Stimulated activated CD8-positive, alpha-beta memory T cell treated with anti-CD3 and anti-CD28 coated beads, Interleukin-2, amount 100 ng/mL, for 48 hours (primary cell): ENCODE measurements around the gene KIAA0825.

ENCODE experiments used
- DNase-seq, 2 donors: peaks; one replicate each; pipeline ENCODE4 v3.0.0-alpha.2; 2020; ENCODE audit warnings: low read depth in 2 of 2

Gene KIAA0825

GRCh38 chr5:94240596-94240992 is 377.8 kb downstream of the KIAA0825 start:
- DNase-seq = no peak

GRCh38 chr5:94240134-94240533 is 378.3 kb downstream of the KIAA0825 start:
- no peak for DNase-seq

- no peak for DNase-seq
Measured at GRCh38 chr5:94239266-94239665, 379.1 kb downstream of the KIAA0825 start.

- no peak for DNase-seq
Measured at GRCh38 chr5:94234987-94235386, 383.4 kb downstream of the KIAA0825 start.

- no peak for DNase-seq
Measured at GRCh38 chr5:94228791-94229190, 389.6 kb downstream of the KIAA0825 start.

GRCh38 chr5:94223235-94223634 is 395.2 kb downstream of the KIAA0825 start:
- DNase-seq = no peak

GRCh38 chr5:94218374-94218773 is 400.0 kb downstream of the KIAA0825 start:
- DNase-seq = no peak

GRCh38 chr5:94217745-94218144 is 400.7 kb downstream of the KIAA0825 start:
- no peak for DNase-seq

- DNase-seq = no peak
Measured at GRCh38 chr5:94217216-94217615, 401.2 kb downstream of the KIAA0825 start.

GRCh38 chr5:94212476-94212875 is 405.9 kb downstream of the KIAA0825 start:
- no peak for DNase-seq

- DNase-seq = no peak
Measured at GRCh38 chr5:94209774-94210355, 408.5 kb downstream of the KIAA0825 start.

GRCh38 chr5:94209272-94209671 is 409.1 kb downstream of the KIAA0825 start:
- DNase-seq = no peak

GRCh38 chr5:94199566-94199965 is 418.8 kb downstream of the KIAA0825 start:
- DNase-seq = no peak

GRCh38 chr5:94197970-94198369 is 420.4 kb downstream of the KIAA0825 start:
- no peak for DNase-seq

GRCh38 chr5:94196953-94197352 is 421.5 kb downstream of the KIAA0825 start:
- no peak for DNase-seq

- no peak for DNase-seq
Measured at GRCh38 chr5:94192658-94193391, 425.6 kb downstream of the KIAA0825 start.

- no peak for DNase-seq
Measured at GRCh38 chr5:94191604-94192003, 426.8 kb downstream of the KIAA0825 start.

GRCh38 chr5:94188725-94189124 is 429.7 kb downstream of the KIAA0825 start:
- DNase-seq = no peak

- no peak for DNase-seq
Measured at GRCh38 chr5:94184870-94185269, 433.5 kb downstream of the KIAA0825 start.

- DNase-seq = no peak
Measured at GRCh38 chr5:94181895-94182294, 436.5 kb downstream of the KIAA0825 start.

- no peak for DNase-seq
Measured at GRCh38 chr5:94180761-94181160, 437.6 kb downstream of the KIAA0825 start.

- DNase-seq = no peak
Measured at GRCh38 chr5:94175912-94176311, 442.5 kb downstream of the KIAA0825 start.

GRCh38 chr5:94174748-94175411 is 443.5 kb downstream of the KIAA0825 start:
- no peak for DNase-seq
